Tibial nerve (tissue), 3 donors: ENCODE results near the gene KNG1.

Experiments used
- POLR2A ChIP-seq, 2 donors: fragments of 450-650 bp; IDR thresholded peaks; one replicate each; pipeline ENCODE4 v1.6.1; 2017; ENCODE audit warnings: antibody characterized with exemption in 2 of 2, mild to moderate bottlenecking in 2 of 2, moderate library complexity in 2 of 2
- TF ChIP-seq, protein P1 (sequence below), 5 experiments: fragments of 200-600 bp in 3 of 5; fragments of 450-650 bp in 2 of 5; sonication (generic) in 3 of 5; IDR thresholded peaks; one replicate each; pipeline ENCODE4 v1.5.1; 2016 to 2019; ENCODE audit warnings: antibody characterized with exemption in 5 of 5, mild to moderate bottlenecking in 3 of 5, moderate library complexity in 2 of 5

DNA sequence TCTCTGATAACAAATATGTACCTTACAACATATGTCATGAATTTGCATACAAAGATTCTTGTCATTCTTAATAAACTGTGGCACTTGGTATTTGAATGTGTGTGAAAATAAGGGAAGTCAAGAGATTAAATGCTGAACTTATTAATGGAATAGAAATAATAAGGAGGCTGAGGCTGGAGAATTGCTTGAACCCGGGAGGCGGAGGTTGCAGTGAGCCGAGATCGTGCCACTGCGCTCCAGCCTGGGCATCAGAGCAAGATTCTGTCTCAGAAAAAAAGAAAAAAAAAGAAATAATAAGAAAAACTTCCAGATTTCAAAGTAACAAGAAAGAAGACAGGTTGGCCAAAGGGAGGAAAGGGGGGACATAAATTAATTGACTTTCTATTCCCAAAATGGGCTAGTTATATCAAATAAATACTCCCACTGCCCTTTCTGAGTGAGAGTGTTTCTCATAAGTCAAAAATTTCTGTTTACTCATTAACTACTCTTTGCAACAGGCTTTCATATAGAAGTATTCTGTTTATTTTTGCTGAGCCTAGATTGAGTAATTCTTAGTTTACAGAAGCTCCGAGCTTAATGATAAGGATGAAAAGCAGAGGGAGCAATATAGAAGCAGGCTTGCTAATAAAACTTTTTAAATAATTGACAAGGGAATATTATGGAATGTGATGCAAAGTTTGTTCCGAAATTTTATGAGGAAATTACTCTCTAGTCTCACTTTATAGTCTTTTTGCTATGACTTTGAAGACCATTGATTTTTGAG is 25.6 kb downstream of the KNG1 start:
- TF ChIP-seq, protein P1, sequence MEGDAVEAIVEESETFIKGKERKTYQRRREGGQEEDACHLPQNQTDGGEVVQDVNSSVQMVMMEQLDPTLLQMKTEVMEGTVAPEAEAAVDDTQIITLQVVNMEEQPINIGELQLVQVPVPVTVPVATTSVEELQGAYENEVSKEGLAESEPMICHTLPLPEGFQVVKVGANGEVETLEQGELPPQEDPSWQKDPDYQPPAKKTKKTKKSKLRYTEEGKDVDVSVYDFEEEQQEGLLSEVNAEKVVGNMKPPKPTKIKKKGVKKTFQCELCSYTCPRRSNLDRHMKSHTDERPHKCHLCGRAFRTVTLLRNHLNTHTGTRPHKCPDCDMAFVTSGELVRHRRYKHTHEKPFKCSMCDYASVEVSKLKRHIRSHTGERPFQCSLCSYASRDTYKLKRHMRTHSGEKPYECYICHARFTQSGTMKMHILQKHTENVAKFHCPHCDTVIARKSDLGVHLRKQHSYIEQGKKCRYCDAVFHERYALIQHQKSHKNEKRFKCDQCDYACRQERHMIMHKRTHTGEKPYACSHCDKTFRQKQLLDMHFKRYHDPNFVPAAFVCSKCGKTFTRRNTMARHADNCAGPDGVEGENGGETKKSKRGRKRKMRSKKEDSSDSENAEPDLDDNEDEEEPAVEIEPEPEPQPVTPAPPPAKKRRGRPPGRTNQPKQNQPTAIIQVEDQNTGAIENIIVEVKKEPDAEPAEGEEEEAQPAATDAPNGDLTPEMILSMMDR (IDR thresholded peaks at IDR 0.05): no peak
- TF ChIP-seq POLR2A (IDR thresholded peaks at IDR 0.05): no peak
